NCI-H1930 (cell line): ENCODE results near the gene CEP68.
A peak's percentile ranks its signal among the peaks of the same experiment; 100 is the strongest.
"Not testable (repeated sequence)": the region's sequence is repeated elsewhere in the genome, so short reads cannot be mapped to it uniquely, and the experiment has no call there.

Experiments used
- DNase-seq, 2 experiments: peaks; one replicate each; lab custom pipeline; 2025; lab: John Stamatoyannopoulos, UW

Gene CEP68

GRCh38 chr2:65130664-65131175 is 74.5 kb downstream of the CEP68 start:
- DNase-seq, result peak in 1 of 2 experiments; percentile 87

GRCh38 chr2:65132930-65133329 is 76.7 kb downstream of the CEP68 start:
- DNase-seq, result not testable (repeated sequence)

GRCh38 chr2:65133626-65134025 is 77.4 kb downstream of the CEP68 start:
- DNase-seq, result no peak

GRCh38 chr2:65134158-65134557 is 77.9 kb downstream of the CEP68 start:
- DNase-seq, result no peak

GRCh38 chr2:65136253-65136652 is 80.0 kb downstream of the CEP68 start:
- DNase-seq, result no peak
